ENCODE data around the gene LAMA2. TPM values are rescaled to one million over a fixed set of nuclear protein-coding genes. Genes with fewer than 3 reads are reported as not detected.

LAMA2 gene
- total RNA-seq, 1 experiment from 2014 or later, result 0.02 TPM

GRCh38 chr6:128882560-128882959 is 378 bp upstream of the LAMA2 start:
- Histone ChIP-seq H3K4me3 (ENCODE audit: low read depth, low read length) (no peak overlapping the region), H3K27me3 (replicated peaks; ENCODE audit: control insufficient read depth, insufficient read depth, low read length) (no peaks in the 10 kb centered on the region), H3K4me1 (no peaks in the 10 kb centered on the region), H3K9me3 (no peaks in the 10 kb centered on the region), H3K36me3 (ENCODE audit: control insufficient read depth, insufficient read depth, low read length) (no peaks in the 10 kb centered on the region)
- no peaks in the 10 kb centered on the region for H3K36me3 Mint-ChIP-seq (ENCODE audit: insufficient read depth, unreplicated experiment)
- intact Hi-C loops (cut with micrococcal nuclease; ENCODE audit: unreplicated experiment), result no loop called here
- ChIA-PET POLR2A (no interaction called here), CTCF (no interaction called here)
- peaks cover 2% of the 10 kb centered on the region for H3K27me3 Mint-ChIP-seq (ENCODE audit: insufficient read depth, unreplicated experiment)
- no peaks in the 10 kb centered on the region for H3K4me1 Mint-ChIP-seq (ENCODE audit: low read depth, unreplicated experiment)
- H3K9me3 Mint-ChIP-seq (ENCODE audit: unreplicated experiment), result no peaks in the 10 kb centered on the region
- no peak overlapping the region for H3K27ac Mint-ChIP-seq (ENCODE audit: unreplicated experiment)
- no peak overlapping the region for H3K4me3 Mint-ChIP-seq (ENCODE audit: unreplicated experiment)
- TF ChIP-seq CTCF (IDR thresholded peaks at IDR 0.05; ENCODE audit: insufficient read depth in 1 of 2, low read depth in 1 of 2, low read length in 1 of 2, severe bottlenecking in 1 of 2, unreplicated experiment in 1 of 2), result no peak
- BruUV-seq (replicated peaks), result no TSS peak
- DNase-seq, result no peak

- no peak for TF ChIP-seq CTCF (IDR thresholded peaks at IDR 0.05; ENCODE audit: insufficient read depth in 1 of 2, low read depth in 1 of 2, low read length in 1 of 2, severe bottlenecking in 1 of 2, unreplicated experiment in 1 of 2)
- ChIA-PET CTCF (no interaction called here), POLR2A (no interaction called here)
- no peak overlapping the region for H3K27ac Mint-ChIP-seq (ENCODE audit: unreplicated experiment)
- BruUV-seq (replicated peaks), result no TSS peak
- peaks cover 2% of the 10 kb centered on the region for H3K27me3 Mint-ChIP-seq (ENCODE audit: insufficient read depth, unreplicated experiment)
- Histone ChIP-seq H3K4me1 (no peaks in the 10 kb centered on the region), H3K36me3 (ENCODE audit: control insufficient read depth, insufficient read depth, low read length) (no peaks in the 10 kb centered on the region), H3K27me3 (replicated peaks; ENCODE audit: control insufficient read depth, insufficient read depth, low read length) (no peaks in the 10 kb centered on the region), H3K4me3 (ENCODE audit: low read depth, low read length) (no peak overlapping the region), H3K9me3 (no peaks in the 10 kb centered on the region)
- H3K4me1 Mint-ChIP-seq (ENCODE audit: low read depth, unreplicated experiment), result no peaks in the 10 kb centered on the region
- H3K36me3 Mint-ChIP-seq (ENCODE audit: insufficient read depth, unreplicated experiment), result no peaks in the 10 kb centered on the region
- no peaks in the 10 kb centered on the region for H3K9me3 Mint-ChIP-seq (ENCODE audit: unreplicated experiment)
- DNase-seq, result no peak
- intact Hi-C loops (cut with micrococcal nuclease; ENCODE audit: unreplicated experiment), result no loop called here
- no peak overlapping the region for H3K4me3 Mint-ChIP-seq (ENCODE audit: unreplicated experiment)
Observed at GRCh38 chr6:128883906-128884305, 968 bp downstream of the LAMA2 start.

- H3K27ac Mint-ChIP-seq (ENCODE audit: unreplicated experiment), result no peak overlapping the region
- no peaks in the 10 kb centered on the region for H3K4me1 Mint-ChIP-seq (ENCODE audit: low read depth, unreplicated experiment)
Observed at GRCh38 chr6:128885381-128885780, 2.4 kb downstream of the LAMA2 start.

More at GRCh38 chr6:128885381-128885780, 2.4 kb downstream of the LAMA2 start:
- H3K27me3 Mint-ChIP-seq (ENCODE audit: insufficient read depth, unreplicated experiment), result peaks cover 2% of the 10 kb centered on the region
- intact Hi-C loops (cut with micrococcal nuclease; ENCODE audit: unreplicated experiment), result no loop called here
- H3K4me1 ChIP-seq, result no peaks in the 10 kb centered on the region
- H3K36me3 ChIP-seq (ENCODE audit: control insufficient read depth, insufficient read depth, low read length), result no peaks in the 10 kb centered on the region
- no peak for DNase-seq
- ChIA-PET POLR2A (no interaction called here), CTCF (no interaction called here)
- no peak overlapping the region for H3K4me3 Mint-ChIP-seq (ENCODE audit: unreplicated experiment)
- TF ChIP-seq CTCF (IDR thresholded peaks at IDR 0.05; ENCODE audit: insufficient read depth in 1 of 2, low read depth in 1 of 2, low read length in 1 of 2, severe bottlenecking in 1 of 2, unreplicated experiment in 1 of 2), result no peak
- BruUV-seq (replicated peaks), result no TSS peak
- no peaks in the 10 kb centered on the region for H3K9me3 ChIP-seq
- H3K36me3 Mint-ChIP-seq (ENCODE audit: insufficient read depth, unreplicated experiment), result no peaks in the 10 kb centered on the region
- H3K27me3 ChIP-seq (replicated peaks; ENCODE audit: control insufficient read depth, insufficient read depth, low read length), result no peaks in the 10 kb centered on the region
- H3K4me3 ChIP-seq (ENCODE audit: low read depth, low read length), result no peak overlapping the region
- no peaks in the 10 kb centered on the region for H3K9me3 Mint-ChIP-seq (ENCODE audit: unreplicated experiment)
